Measurements from ENCODE around the gene MSRB3. TPM values are rescaled to one million over a fixed set of nuclear protein-coding genes. Genes with fewer than 3 reads are reported as not detected.

MSRB3 gene
- total and polyA plus RNA-seq, 10 of the 15 experiments (the other 5 are each of a cell fraction or from before 2014, with no cell fraction given), result 0.07 to 2.7 (median 1.3) TPM

GRCh38 chr12:65415826-65416225 lies 137.3 kb downstream of the MSRB3 start:
- TF ChIP-seq REST (IDR thresholded peaks at IDR 0.05; ENCODE audit: low read depth, low read length), result no peak
- TF ChIP-seq POLR2AphosphoS5 (IDR thresholded peaks at IDR 0.05; ENCODE audit: low read length), result no peak
- no peak for TF ChIP-seq MTA3 (IDR thresholded peaks at IDR 0.05; ENCODE audit: borderline replicate concordance, low read length)
- TF ChIP-seq PKNOX1 (IDR thresholded peaks at IDR 0.05), result no peak
- no peak for TF ChIP-seq PBX3 (IDR thresholded peaks at IDR 0.05; ENCODE audit: insufficient replicate concordance, low read depth, low read length)
- no peak for TF ChIP-seq CBX5 (IDR thresholded peaks at IDR 0.05; ENCODE audit: low read depth)
- TF ChIP-seq ZNF687 (IDR thresholded peaks at IDR 0.05), result no peak
- no peak for TF ChIP-seq RELA (IDR thresholded peaks at IDR 0.05; ENCODE audit: borderline replicate concordance, partially characterized antibody)
- TF ChIP-seq BHLHE40 (IDR thresholded peaks at IDR 0.05; ENCODE audit: borderline replicate concordance in 1 of 2, low read depth in 2 of 2, low read length in 1 of 2), result no peak
- TF ChIP-seq CBX3 (IDR thresholded peaks at IDR 0.05; ENCODE audit: borderline replicate concordance, low read depth), result no peak
- ChIA-PET CTCF (no interaction called here), SMC1A (ENCODE audit: uncharacterized antibody, unreplicated experiment) (no interaction called here), POLR2A (no interaction called here), RAD21 (ENCODE audit: unreplicated experiment) (no interaction called here)
- no TSS peak for BruUV-seq (replicated peaks)
- Histone ChIP-seq H2AFZ (ENCODE audit: control insufficient read depth, low read depth, low read length) (no peak overlapping the region), H3K27me3 (replicated peaks in 1 of 2; ENCODE audit: control insufficient read depth in 2 of 2, insufficient read depth in 2 of 2, low read length in 1 of 2) (no peaks in the 10 kb centered on the region), H3K4me1 (ENCODE audit: control insufficient read depth, insufficient read depth, low read length) (no peaks in the 10 kb centered on the region), H3K36me3 (ENCODE audit: control insufficient read depth in 2 of 2, insufficient read depth in 2 of 2, low read length in 1 of 2) (no peaks in the 10 kb centered on the region), H3K79me2 (ENCODE audit: control insufficient read depth, insufficient read depth, low read length) (no peaks in the 10 kb centered on the region), H3K4me3 (no peak overlapping the region), H3K27ac (ENCODE audit: control insufficient read depth, insufficient read depth) (no peak overlapping the region), H3K4me2 (ENCODE audit: control insufficient read depth, insufficient read depth) (no peak overlapping the region), H3K9me3 (replicated peaks; ENCODE audit: control insufficient read depth, insufficient read depth, low read length) (no peaks in the 10 kb centered on the region), H3K9ac (ENCODE audit: control insufficient read depth, insufficient read depth, low read length) (no peak overlapping the region), H4K20me1 (ENCODE audit: control insufficient read depth, insufficient read depth) (no peaks in the 10 kb centered on the region)
- intact Hi-C loops (cut with micrococcal nuclease; ENCODE audit: unreplicated experiment) (no loop called here), in situ Hi-C loops (cut with MboI) (no loop called here)
- ATAC-seq (no peak), DNase-seq (ENCODE audit: low read depth, low spot score) (no peak), FAIRE-seq (no peak)

Data from GM12878 (cell line).